HG02884 (cell line): ENCODE measurements around the gene RC3H2.
"Not testable (repeated sequence)": the region's sequence is repeated elsewhere in the genome, so short reads cannot be mapped to it uniquely, and the experiment has no call there.

Experiments used
- ATAC-seq: cut with Tn5 transposase; IDR thresholded peaks from one replicate; pipeline ENCODE4 v1.9.1; 2021; ENCODE audit warnings: mild to moderate bottlenecking, moderate library complexity; ENCODE audit not compliant: unreplicated experiment

RC3H2 gene

DNA sequence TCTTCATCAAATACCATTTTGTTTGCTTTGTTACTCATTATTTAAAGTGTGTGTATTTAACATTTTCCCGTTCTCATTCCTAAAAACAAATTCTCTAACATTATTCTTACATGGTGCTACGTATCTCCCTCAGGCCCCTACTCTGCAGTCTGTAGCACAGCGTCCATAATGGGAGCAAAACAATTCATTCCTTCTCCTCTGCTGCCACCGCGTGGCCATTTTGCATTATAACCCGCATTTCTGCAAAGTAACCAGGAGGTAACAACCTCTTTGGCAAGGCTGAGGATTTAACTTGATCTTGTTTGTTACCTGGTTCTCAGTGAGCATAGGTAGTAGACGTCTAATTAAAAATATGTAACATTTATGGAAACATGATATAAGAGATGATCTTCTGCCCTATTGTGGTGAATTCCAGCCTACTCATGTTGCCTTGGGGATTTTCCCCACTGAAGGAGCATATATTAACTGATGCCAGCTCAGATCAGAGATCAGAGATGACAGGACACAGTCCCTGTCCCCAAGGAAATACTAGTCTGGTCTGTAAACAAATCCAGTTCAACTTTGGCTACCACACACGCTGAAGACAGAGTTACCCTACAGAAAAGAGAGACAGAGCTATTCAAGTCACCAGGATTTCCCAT is 94.7 kb downstream of the RC3H2 start:
- ATAC-seq: peak; percentile 59

DNA sequence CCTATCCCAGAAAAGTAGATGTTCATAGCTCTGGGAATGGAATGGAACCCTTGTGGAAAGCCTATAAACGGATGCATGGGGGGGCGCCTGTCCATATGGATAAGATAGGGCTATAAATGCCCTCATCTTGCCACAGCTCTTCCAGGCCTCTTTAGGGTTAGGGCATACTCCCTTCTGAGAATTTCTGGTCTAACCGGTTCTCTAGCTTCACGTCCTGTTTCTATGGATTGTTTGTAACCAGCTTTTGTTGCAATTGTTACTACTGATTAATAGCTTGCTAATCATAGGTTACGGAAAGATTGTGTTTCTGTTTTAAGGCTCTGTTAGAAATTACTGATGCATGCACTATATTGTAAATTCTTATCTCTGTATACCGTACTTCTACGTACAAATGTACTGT is 95.9 kb downstream of the RC3H2 start:
- not testable (repeated sequence) for ATAC-seq

GRCh38 chr9:122808141-122808540 is 97.0 kb downstream of the RC3H2 start:
- ATAC-seq: no peak

DNA sequence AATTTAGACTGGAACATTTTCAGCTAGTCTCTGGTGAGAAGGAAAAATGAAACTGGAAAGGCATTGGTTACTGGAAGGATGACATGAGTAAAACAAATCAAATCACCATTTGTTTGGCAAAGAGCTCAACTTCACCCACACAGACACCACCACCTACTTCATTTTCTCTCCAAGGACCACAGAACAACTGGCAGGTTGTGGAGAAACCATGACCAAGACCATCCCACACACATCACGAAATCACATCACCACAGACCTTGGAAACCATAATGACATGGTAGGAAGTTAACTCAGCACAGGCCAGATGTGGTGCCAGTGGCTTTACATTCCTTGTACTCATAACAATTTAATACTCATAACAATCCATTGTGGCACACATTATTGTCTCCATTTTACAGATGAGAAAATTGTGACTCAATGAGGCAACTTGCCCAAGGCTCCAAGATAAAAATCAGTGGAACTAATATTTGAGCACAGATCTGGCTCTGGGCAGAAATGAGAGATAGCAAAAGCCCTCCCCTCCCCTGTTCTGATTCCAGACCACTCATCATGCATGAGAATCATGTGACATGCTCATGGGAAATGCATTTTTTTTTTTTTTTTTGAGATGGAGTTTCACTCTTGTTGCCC is 97.8 kb downstream of the RC3H2 start:
- no peak for ATAC-seq

GRCh38 chr9:122806661-122807060 is 98.5 kb downstream of the RC3H2 start:
- no peak for ATAC-seq

- no peak for ATAC-seq
Observed at GRCh38 chr9:122800066-122801060, 104.8 kb downstream of the RC3H2 start, which contains the start of gene OR1K1. TSS of gene OR1K1 (plus strand) at chr9:122800123. CDS start at chr9:122800123, 0 bp downstream.

- no peak for ATAC-seq
Observed at GRCh38 chr9:122797316-122798063, 107.7 kb downstream of the RC3H2 start.
